ENCODE measurements around the gene KRTAP9-1.
"Not testable (repeated sequence)": the region's sequence is repeated elsewhere in the genome, so short reads cannot be mapped to it uniquely, and the experiment has no call there.

Gene KRTAP9-1, protein sequence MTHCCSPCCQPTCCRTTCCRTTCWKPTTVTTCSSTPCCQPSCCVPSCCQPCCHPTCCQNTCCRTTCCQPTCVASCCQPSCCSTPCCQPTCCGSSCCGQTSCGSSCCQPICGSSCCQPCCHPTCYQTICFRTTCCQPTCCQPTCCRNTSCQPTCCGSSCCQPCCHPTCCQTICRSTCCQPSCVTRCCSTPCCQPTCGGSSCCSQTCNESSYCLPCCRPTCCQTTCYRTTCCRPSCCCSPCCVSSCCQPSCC

DNA sequence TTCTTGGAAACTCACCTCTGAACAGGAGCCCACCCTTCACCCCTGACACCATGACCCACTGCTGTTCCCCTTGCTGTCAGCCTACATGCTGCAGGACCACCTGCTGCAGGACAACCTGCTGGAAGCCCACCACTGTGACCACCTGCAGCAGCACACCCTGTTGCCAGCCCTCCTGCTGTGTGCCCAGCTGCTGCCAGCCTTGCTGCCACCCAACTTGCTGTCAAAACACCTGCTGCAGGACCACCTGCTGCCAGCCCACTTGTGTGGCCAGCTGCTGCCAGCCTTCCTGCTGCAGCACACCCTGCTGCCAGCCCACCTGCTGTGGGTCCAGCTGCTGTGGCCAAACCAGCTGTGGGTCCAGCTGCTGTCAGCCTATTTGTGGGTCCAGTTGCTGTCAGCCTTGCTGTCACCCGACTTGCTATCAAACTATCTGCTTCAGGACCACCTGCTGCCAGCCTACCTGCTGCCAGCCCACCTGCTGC is at the start of gene KRTAP9-1:
KRTAP9-1 (plus strand) TSS at position 51 of the 482 bp plus-strand sequence; CDS start at position 51, 0 bp downstream.
- not testable (repeated sequence) for DNase-seq (ENCODE audit: low spot score)

DNA sequence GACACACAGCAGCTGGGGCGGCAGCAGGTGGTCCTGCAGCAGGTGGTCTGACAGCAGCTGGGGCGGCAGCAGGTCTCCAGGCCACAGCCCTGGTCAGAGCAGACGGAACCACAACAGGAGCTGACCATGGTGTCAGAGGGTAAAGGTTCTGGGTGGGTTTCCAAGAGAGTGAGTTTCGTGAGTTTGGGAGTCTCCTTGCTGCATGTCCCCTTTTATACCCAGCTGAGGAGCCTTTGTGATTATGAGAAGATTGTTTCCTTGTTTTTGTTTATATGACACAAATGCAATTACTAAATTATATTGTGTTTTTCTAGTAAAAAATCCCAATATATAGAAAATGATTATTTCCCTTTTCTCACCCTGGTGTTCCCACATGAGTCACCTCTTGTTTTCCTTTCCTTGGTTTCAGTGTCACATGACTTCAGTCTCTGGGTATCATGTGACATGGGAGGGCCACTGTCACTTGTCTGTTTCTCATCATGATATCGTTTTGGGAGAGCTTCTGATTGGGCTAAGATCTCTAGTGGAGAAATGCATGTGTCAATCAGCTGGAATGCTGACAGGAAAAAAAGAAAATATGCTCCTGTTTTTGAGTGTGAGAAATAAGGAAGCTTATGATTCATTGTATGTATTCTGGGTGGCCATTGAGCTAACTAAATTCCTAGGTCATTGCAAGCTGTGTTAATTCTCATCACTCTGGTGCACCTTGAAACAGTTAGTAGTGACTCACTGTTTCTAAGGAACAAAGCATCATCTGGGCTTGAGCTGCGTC is 49.1 kb upstream of the KRTAP9-1 start, which contains the start of gene KRTAP4-6:
KRTAP4-6 (minus strand) TSS at position 185 of the 772 bp plus-strand sequence; CDS start at position 128, 57 bp downstream.
- peak; percentile 35 for DNase-seq (ENCODE audit: low spot score)

DNA sequence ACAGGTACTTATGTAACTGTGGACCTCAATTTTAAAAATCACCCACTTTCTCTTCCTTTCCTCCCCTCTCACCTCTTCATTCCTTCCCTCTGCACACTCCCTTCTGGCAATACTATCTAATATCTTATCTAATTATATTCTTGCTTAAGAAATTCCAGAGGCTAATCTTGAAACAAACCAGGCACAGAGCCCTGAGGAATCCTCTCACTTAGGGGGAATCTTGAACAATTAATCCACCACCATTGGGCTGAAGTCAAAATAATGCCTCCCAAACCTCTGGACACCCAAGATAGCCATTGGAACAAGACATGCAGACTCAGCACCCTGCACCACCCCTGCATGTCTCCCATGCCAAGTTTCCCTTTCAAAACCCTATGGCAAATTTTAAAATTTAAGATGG is 48.3 kb upstream of the KRTAP9-1 start:
- no peak for DNase-seq (ENCODE audit: low spot score)

DNA sequence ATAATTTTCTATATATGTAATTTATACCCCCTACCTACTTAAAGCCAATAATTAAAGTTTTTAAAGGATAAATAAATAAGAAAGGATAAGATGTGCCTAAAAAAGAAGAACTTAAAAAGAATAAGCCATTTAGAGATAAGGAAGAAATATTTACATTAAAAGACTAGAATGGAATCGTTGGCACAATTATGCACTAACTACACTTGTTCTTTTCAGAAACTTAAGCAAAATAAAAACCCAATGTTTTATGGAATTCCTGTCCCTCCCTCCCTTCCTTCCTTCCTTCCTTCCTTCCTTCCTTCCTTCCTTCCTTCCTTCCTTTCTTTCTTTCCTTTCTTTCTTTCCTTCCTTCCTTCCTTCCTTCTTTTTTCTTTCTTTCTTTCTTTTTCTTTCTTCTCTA is 44.8 kb upstream of the KRTAP9-1 start:
- no peak for DNase-seq (ENCODE audit: low spot score)

DNA sequence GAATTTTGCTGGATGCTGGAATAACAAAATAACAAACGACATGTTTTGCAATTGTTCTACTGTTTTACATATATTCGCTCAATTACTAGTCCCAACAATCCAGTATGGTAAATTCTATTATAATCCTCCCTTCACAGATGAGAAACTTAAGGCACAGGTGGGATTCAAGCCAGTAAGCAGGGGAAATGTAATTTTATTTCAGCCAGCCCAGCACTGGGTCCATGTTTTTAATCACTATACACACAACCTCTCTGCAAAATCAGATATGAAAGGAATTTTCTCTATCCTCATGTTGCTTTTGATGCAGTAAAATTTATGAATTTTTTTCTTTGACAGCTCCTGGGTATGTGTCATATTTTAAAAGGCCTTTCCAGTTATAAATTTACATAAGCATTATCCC is 44.4 kb upstream of the KRTAP9-1 start:
- DNase-seq (ENCODE audit: low spot score) = no peak

DNA sequence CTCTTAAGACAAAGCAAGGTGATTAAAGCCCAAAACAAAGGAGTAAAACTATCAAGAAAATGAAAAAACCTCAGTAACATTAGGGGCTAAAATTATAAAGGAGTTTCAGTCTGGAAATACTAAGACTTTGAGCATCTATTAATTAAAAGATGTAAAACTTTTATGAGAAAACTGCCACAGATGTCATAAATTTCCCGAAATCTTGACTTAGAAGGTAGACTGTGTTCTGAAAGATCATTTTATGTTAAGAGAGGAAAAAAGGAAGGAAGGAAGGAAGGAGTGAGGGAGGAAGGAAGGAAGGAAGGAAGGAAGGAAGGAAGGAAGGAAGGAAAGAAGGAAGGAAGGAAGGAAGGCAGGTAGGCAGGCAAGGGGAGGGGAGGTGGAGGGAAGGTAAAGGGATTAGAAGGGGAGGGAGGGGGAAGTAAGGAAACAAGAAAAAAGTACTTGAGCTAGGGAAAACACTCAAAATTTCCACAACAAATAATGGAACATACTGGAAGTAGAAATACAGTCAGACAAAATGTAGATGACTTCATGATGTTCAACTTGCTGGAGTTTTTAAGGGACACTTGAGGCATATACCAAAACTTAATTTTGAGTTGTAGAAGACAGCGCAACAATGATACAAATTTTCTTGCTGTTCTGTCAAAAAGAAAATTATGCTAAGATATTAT is 42.0 kb upstream of the KRTAP9-1 start:
- no peak for DNase-seq (ENCODE audit: low spot score)

DNA sequence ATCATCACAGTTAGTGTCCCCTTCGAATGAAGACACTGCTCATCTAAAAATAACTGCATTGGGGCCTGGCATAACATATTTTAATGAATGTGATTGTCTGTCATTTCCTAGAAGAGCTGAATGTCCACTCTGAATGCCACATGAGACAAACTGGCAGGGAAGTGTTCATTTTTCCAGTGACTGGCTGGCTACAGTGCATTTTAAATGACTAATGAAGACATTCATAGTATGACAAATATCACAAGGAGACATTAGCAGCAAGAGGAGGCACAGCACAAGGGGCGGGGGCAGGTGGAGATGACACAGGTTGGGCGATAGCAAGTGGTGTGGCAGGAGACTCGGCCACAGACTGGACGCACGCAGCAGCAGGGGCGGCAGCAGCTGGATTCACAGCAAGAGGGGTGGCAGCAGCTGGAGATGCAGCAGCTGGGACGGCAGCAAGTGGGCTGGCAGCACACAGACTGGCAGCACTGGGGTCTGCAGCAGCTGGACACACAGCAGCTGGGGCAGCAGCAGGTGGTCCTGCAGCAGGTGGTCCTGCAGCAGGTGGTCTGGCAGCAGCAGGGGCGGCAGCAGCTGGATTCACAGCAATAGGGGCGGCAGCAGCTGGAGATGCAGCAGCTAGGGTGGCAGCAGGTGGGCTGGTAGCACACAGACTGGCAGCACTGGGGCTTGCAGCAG is 40.6 kb upstream of the KRTAP9-1 start:
- DNase-seq (ENCODE audit: low spot score) = not testable (repeated sequence)

DNA sequence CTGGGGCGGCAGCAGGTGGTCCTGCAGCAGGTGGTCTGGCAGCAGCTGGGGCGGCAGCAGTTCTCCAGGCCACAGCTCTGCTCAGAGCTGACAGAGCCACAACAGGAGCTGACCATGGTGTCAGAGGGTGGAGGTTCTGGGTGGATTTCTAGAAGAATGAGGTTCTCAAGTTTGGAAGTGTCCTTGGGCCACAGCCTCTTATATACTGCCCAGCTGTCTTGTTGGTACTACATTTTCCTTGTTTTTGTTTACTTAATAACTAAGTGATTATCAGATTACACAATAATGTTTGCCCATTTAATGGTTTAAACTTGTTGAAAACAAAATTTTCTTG is 40.1 kb upstream of the KRTAP9-1 start, which contains the start of gene KRTAP4-5:
KRTAP4-5 (minus strand) TSS at position 174 of the 334 bp plus-strand sequence; CDS start at position 116, 58 bp downstream.
- DNase-seq (ENCODE audit: low spot score) = no peak

DNA sequence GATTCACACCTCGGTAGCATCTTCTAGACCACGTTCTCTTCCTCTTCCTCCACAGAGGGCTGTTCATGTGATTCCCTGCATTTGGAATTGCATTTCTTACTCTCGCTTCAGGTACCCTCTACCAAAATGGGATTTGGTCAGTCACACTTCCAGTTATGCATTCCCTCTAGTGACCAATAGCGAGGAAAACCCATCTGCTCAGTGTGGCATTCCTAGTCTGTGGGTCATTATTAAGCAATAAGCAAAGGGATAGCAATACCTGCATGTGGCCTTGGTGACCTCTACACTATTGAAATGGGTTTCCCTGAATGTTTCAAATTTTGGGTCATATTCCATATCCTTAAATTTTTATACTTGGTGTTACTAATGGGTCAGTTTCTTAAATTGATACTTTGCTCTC is 39.7 kb upstream of the KRTAP9-1 start:
- DNase-seq (ENCODE audit: low spot score) = no peak

DNA sequence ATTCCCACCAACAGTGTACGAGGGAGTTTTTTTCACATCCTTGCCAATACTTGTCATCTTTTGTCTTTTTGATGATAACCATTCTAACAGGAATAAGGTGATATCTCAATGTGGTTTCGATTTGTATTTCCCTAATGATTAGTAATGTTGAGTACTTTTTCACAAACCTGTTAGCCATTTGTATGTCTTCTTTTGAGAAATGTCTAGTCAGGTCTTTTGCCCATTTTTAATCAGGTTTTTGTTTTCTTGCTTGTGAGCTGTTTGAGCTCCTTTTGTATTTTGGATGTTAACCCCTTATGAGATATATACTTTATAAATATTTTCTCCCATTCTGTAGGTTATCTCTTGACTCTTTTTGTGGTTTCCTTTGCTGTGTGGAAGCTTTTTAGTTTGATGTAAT is 38.2 kb upstream of the KRTAP9-1 start:
- DNase-seq (ENCODE audit: low spot score) = no peak

DNA sequence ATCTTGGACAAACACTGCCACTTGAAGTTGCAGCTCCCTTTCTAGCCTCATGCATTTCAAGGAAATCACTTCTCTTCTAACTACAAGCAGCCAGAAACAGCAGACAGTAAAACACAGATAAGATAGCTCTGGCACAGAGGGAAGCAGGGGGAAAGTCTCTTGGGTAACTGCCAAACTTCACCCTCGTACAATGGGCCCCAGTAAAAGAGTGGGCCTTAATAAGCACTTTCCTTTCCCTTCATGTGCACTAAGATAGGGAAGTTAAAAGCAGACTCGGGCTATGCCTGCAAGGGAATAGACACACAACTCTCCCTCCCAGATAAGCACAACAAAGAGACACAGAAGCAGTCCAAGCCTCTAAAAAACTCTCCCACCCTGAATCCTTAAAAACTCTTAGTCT is 35.8 kb upstream of the KRTAP9-1 start:
- DNase-seq (ENCODE audit: low spot score) = no peak

DNA sequence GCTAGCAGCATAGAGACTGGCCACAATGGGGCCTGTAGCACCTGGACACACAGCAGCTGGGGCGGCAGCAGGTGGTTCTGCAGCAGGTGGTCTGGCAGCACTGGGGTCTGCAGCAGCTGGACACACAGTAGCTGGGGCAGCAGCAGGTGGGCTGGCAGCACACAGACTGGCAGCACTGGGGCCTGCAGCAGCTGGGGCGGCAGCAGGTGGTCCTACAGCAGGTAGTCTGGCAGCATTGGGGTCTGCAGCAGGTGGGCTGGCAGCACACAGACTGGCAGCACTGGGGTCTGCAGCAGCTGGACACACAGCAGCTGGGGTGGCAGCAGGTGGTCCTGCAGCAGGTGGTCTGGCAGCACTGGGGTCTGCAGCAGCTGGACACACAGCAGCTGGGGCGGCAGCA is 29.5 kb upstream of the KRTAP9-1 start:
- not testable (repeated sequence) for DNase-seq (ENCODE audit: low spot score)

DNA sequence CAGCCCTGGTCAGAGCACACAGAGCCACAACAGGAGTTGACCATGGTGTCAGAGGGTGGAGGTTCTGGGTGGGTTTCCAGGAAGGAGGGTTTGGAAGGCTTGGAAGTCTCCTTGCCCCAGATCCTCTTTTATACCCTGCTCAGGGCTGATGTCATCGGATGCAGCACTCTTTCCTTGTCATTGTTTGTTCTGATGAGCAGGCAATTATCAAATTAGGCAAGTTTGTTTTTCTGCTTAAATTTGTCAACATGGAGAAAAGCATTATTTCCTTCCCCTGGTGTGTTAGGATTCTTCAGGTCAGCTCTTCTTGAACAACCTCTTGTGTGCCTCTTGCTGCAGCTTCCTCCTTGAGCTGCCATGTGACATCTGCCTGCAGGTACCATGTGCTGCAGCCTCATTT is 29.0 kb upstream of the KRTAP9-1 start, which contains the start of gene KRTAP4-4:
KRTAP4-4 (minus strand) TSS at position 101 of the 400 bp plus-strand sequence; CDS start at position 44, 57 bp downstream.
- no peak for DNase-seq (ENCODE audit: low spot score)

DNA sequence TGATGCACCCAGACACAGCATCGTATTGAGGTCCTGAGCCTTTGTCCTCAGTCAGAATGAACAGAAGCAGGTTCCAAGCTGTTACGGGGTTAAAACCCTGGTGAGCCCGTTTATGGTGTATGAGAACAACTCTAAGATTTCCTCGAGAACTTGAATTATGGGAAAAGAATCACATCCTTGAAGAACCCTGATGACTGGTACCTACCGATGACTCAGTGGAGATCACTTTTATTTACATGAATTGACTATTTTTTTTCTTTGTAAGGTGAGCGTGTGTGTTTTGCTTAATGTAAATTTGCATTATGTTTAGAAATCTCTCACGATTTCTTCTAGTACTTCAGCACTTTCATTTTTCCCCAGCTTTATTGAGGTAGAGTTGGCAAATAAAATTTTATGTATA is 25.9 kb upstream of the KRTAP9-1 start:
- no peak for DNase-seq (ENCODE audit: low spot score)

DNA sequence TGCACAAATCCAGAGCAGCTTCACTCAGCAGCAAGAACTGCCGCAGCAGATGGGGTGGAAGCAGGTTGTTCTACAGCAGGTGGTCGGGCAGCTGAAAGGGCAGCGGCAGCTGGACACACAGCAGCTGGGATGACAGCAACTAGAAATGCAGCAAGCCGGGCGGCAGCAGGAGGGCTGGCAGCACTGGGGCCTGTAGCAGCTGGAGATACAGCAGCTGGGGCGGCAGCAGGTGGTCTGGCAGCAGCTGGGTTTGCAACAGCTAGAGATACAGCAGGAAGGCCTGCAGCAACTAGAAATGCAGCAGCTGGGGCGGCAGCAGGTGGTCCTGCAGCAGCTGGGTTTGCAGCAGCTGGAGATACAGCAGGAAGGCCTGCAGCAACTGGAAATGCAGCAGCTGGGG is 22.1 kb upstream of the KRTAP9-1 start:
- DNase-seq (ENCODE audit: low spot score) = no peak

DNA sequence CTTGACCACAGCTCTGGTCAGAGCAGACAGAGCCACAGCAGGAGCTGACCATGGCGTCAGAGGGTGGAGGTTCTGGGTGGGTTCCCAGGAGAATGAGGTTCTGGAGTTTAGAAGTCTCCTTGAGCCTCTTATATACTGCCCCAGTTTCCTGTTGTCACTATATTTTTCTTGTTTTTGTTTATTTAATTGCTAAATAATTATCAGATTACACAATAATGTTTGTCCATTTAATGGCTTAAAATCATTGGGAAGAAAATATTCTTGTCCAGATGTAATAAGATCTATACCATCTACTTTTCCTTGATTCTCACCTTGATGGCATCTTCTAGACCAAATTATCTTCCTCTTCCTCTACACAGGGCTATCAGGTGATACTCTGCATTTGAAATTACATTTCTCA is 21.6 kb upstream of the KRTAP9-1 start, which contains the start of gene KRTAP4-3:
KRTAP4-3 (minus strand) TSS at position 101 of the 400 bp plus-strand sequence; CDS start at position 52, 49 bp downstream.
- no peak for DNase-seq (ENCODE audit: low spot score)

DNA sequence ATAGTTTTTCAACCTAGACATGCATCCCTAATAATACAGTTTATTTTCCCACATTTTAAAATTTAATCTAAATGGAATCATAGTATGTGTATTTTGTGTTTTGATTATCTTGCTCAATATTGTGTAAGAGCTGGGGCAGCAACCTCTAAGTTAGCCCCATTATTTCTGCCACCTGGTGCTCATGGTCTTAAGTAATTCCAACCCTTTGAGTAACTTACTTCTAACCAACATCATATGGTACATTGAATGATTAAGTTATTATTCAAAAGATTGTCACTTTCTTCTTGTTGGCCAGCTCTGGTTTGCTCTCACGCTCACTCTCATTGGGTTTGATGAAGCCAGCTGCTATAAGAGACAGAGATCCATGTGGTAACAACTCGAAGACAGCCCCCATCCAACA is 17.8 kb upstream of the KRTAP9-1 start:
- no peak for DNase-seq (ENCODE audit: low spot score)

DNA sequence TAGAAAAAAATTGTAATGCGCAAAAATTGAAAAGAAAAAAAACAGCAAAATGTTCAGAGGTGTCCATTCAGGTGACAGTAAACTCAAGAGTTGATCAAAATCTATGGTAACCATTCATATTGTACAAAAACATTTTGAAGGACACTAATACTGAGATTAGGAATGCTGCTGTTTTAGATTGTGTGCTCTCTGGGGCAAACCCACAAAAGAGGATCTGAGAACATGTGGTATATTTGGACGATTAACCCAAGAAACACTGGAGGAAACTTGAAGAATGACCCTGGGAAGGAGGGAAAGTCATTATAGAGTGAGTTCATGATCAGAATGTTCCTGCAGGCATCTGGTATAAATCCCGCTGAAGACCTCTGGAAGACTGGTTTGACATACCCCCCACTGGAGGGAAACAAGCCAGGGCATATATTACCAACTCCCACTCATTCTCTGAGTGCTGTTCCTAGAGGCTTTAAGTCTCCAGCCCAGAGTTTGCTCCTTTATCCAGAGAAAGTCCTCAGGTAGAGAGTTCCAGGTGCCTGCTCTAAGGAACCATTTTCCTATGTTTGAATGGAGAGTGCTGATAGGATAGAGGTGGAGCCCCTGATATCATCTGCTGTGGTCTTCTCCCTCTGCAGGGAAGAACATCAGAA is 12.8 kb upstream of the KRTAP9-1 start:
- no peak for DNase-seq (ENCODE audit: low spot score)

DNA sequence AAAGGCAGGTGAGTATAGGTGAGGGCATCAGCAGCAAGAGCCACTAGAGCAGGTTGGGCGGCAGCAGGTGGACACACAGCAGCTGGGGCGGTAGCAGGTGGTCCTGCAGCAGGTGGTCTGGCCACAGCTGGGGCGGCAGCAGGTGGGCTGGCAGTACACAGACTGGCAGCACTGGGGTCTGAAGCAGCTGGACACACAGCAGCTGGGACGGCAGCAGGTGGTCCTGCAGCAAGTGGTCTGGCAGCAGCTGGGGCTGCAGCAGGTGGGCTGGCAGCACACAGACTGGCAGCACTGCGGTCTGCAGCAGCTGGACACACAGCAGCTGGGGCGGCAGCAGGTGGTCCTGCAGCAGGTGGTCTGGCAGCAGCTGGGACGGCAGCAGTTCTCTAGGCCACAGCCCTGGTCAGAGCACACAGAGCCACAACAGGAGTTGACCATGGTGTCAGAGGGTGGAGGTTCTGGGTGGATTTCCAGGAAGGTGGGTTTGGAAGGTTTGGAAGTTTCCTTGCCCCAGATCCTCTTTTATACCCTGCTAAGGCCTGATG is 11.9 kb upstream of the KRTAP9-1 start, which contains the start of gene KRTAP4-2:
KRTAP4-2 (minus strand) TSS at position 495 of the 545 bp plus-strand sequence; CDS start at position 438, 57 bp downstream.
- DNase-seq (ENCODE audit: low spot score) = no peak

DNA sequence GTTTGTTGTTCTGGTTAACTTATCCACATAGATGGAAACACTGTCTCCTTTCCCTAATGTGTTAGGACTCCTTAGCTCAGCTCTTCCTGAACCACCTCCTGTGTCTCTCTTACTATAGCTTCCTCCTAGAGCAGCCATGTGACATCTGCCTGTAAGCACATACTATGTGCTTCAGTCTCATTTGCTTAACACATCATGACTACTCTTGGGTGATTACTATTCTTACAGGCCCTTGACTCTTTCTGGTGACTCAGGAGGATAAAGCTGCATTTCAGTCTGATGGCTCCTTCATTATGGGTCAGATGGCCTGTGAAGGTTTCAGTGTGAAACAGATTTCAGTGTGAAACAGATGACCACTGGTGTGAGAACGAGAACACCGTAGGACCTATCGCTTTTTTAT is 11.3 kb upstream of the KRTAP9-1 start:
- DNase-seq (ENCODE audit: low spot score) = no peak

Measured in hepatic stellate cell (primary cell).